Endothelial cell of umbilical vein (primary cell): ENCODE results near the gene SIRPG.

ENCODE experiments used
- EZH2 ChIP-seq: IDR thresholded peaks from 2 replicates; pipeline ENCODE4 v1.6.1; 2012; ENCODE audit warnings: borderline replicate concordance, low read depth, mild to moderate bottlenecking, moderate library complexity, low read length, inconsistent platforms; ENCODE audit not compliant: severe bottlenecking
- GATA2 ChIP-seq: IDR thresholded peaks from 2 replicates; pipeline ENCODE4 v1.7.0; 2011; ENCODE audit warnings: low read depth, mild to moderate bottlenecking, moderate library complexity, mixed read lengths, low read length; ENCODE audit not compliant: insufficient read length, insufficient read depth
- MYC ChIP-seq: IDR thresholded peaks from one replicate; pipeline ENCODE4 v1.6.1; 2011; ENCODE audit warnings: mild to moderate bottlenecking, low read depth, low read length
- POLR2A ChIP-seq: IDR thresholded peaks from 2 replicates; pipeline ENCODE4 v1.6.1; 2012; ENCODE audit warnings: low read depth, mild to moderate bottlenecking, control low read depth, low read length
- POLR2AphosphoS5 ChIP-seq: IDR thresholded peaks from 2 replicates; pipeline ENCODE4 v1.6.1; 2012; ENCODE audit warnings: low read depth, mild to moderate bottlenecking, control low read depth, low read length, moderate library complexity; ENCODE audit not compliant: insufficient read depth
- TF ChIP-seq, protein P1 (sequence below), 2 donors: IDR thresholded peaks; 1 replicate in 1 of 2; 2 replicates in 1 of 2; pipeline ENCODE4 v1.5.1; 2011; ENCODE audit warnings: low read length in 2 of 2, mild to moderate bottlenecking in 2 of 2, moderate library complexity in 2 of 2, control low read depth in 1 of 2, inconsistent platforms in 1 of 2, low read depth in 1 of 2; ENCODE audit not compliant: insufficient read depth in 1 of 2; ENCODE audit errors: extremely low read depth in 1 of 2

GRCh38 chr20:1676650-1677049 is 19.1 kb upstream of the SIRPG start:
- TF ChIP-seq, protein P1, sequence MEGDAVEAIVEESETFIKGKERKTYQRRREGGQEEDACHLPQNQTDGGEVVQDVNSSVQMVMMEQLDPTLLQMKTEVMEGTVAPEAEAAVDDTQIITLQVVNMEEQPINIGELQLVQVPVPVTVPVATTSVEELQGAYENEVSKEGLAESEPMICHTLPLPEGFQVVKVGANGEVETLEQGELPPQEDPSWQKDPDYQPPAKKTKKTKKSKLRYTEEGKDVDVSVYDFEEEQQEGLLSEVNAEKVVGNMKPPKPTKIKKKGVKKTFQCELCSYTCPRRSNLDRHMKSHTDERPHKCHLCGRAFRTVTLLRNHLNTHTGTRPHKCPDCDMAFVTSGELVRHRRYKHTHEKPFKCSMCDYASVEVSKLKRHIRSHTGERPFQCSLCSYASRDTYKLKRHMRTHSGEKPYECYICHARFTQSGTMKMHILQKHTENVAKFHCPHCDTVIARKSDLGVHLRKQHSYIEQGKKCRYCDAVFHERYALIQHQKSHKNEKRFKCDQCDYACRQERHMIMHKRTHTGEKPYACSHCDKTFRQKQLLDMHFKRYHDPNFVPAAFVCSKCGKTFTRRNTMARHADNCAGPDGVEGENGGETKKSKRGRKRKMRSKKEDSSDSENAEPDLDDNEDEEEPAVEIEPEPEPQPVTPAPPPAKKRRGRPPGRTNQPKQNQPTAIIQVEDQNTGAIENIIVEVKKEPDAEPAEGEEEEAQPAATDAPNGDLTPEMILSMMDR (IDR thresholded peaks at IDR 0.05; ENCODE audit: extremely low read depth in 1 of 2, insufficient read depth in 1 of 2, low read depth in 1 of 2, low read length in 2 of 2), result no peak
- TF ChIP-seq MYC (no peak), EZH2 (no peak), POLR2AphosphoS5 (no peak), POLR2A (no peak), GATA2 (no peak)
